HG02885 (cell line): ENCODE results near the gene PPP1R36.
"Not testable (repeated sequence)": the region's sequence is repeated elsewhere in the genome, so short reads cannot be mapped to it uniquely, and the experiment has no call there.

Experiments
- ATAC-seq: cut with Tn5 transposase; IDR thresholded peaks from one replicate; pipeline ENCODE4 v1.9.1; 2021; ENCODE audit warnings: mild to moderate bottlenecking; ENCODE audit not compliant: unreplicated experiment, poor library complexity

PPP1R36 gene

DNA sequence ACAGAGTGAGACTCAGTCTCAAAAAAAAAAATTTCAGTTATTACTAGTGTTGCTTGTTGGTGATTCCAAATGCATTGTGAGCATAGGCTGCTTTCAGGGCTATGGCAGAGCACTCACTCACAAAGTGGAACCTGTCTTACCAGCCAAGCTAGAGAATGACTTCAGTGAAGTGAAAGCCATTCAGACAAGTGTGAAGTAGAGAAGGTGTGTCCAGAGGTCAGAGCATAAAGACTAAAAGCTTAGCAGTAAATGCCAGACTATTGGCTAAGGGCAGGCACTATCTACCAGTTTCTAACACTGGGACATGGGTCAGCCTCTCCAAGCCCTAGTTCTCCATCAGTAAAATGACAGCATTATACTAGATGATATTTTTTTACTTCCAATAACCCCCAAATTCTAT, 12.7 kb downstream of the PPP1R36 start:
- no peak for ATAC-seq

DNA sequence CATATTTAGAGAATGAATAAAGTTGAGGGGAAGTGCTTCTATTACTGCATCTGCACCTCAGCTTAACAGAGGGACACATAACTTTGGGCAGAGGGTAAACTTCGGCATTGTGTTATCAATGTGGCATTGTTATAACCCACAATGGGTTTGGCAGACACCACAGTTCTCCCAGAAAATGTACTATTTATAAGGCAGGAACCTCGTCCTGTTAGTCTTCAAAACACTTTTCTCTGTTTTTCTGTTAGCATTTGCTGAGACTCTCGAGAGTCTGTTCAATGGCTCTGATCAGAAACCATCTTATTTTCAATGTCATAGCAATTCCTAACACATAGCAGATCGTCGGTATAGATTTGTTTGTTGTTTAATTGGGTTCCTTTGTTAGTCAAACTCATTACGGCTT, 13.9 kb downstream of the PPP1R36 start:
- ATAC-seq, result no peak

DNA sequence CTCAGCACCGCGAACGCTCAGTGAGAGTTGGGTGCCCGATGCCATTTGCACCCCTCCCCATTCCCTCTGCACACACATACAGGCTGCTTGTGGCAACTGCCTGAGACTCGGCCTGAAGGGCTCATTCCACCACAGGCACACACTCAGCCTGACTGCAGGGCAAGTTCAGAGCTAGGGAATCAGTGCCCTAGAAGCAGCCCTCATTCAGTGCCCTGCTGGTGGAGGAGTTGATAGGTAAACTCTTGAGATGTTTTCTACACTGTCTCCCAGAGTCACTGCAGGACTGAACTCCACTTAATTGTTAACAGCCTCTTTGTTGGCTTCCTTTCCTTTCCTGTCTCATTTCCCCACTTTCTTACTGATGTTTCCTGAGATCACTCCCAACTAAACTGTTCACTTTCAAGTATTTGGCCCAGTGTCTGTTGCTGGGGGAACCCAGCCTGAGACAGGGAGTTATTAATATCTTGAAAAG, 16.9 kb downstream of the PPP1R36 start:
- no peak for ATAC-seq

DNA sequence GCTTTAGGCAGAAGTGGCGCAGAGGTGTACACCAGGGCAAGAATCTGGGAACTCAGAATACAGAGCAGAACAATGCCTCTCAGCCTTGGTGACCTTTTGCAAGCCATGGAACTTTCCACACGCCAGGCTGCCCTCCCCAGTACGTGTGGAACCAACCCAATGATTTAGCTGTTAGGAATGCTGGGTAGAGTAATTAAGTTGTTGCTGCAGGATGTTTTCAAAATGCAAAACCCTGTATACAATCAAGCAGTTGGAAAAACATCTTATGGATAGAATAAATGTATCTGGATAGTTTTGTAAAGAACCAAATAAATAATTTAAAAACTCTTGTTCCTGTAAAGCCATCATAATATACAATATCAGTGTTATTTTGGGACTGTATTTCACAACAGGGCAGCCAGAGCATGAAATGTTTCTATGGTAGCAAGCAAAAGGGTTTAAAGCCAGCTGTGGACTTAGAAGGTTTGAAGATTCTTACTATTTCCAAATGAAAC, 19.4 kb downstream of the PPP1R36 start:
- no peak for ATAC-seq

DNA sequence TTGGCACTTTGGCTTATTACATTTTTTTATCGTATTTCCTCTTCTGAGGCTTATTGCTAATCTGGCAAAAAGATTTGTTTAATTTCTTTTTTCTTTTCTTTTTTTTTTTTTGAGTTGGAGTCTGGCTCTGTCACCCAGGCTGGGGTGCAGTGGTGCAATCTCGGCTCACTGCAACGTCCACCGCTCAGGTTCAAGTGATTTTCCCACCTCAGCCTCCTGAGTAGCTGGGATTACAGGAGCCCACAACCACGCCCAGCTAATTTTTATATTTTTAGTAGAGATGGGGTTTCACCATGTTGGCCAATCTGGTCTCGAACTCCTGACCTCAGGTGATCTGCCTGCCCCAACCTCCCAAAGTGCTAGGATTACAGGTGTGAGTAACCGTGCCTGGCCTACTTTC, 19.9 kb downstream of the PPP1R36 start:
- not testable (repeated sequence) for ATAC-seq

DNA sequence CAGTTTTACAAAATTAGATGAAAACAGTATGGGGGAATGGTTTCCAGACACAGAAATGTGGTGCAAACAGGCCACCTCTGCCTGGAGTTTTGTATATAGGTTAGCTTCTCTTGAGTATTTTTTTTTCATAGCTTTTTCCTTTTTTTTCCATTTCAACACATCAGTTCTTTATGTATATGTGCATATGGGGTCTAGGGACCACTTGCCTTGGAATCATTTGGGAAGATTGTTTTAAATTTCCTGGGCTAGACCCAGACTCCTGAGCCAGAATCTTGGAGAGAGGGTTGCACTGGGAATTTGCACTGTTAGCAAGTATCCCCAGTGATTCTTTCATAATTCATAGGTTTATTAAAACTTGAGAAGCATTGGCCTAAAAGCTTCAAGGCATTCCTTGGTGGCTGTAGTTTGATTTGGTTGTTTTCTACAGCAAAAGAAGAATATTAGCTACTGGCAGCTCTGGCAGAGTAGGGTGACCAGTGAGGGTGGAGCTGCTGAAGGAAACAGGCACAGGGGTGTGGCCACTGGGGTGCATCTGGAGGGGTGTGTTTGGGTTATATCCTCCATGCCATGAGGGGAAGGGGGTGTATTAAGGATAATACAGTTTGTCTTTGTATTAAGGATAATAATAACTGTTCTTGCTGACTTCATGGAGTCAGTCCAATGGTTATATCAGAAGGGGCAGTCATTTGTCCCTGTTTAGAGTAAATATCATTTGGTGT, 22.8 kb downstream of the PPP1R36 start:
- ATAC-seq, result no peak

DNA sequence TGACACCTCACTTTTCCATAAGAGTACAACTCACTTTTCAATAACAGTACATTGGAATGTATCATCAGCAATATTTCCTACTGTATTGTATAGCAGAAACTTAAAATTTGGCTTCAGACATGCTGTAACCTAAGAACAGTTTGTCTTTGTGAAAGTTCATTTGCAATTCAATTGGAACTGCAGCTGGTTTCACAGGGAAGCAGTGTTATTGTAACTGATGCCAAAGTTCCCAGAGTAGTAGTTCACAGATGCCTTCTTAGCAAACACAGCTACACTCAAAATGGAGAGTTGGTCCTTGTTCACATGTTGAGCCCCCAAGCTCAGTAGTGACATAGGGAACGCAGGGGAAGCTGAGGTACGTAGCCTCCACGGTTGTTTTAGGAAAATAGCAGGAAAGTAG, 23.3 kb downstream of the PPP1R36 start:
- ATAC-seq, result no peak

DNA sequence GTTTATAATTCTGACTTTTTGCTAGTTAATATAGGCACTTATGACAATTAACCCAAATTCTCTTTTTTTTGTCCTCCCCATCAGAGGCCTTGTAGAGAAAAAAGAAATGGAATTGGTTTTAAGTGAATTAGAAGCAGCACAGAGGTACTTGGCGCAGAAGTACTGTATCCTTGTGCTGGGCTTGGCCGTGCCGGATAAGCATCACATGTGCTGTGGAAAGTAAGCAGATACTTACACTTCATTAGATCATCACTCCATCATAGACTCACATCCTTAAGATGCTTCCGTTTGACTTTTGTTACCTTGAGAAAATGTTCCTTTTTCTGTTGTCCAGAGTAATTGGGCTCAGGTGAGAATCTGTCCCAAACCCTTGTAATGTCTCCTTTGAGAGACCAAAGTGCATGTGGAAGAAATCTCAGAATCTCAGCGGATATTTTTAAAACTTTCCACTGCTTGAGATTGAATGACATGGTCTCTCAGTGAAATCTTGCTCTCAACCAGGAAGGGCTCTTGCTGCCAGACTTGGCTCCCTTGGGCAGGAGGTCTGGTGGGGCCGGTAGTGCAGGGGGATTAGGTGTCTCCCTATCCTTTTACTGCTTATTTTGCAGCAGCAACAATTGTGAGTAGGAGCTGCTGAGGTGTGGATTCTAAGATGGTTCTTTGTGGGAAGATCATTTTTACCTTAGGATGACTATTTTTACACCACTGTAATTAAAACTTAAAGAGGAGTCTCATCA, 24.8 kb downstream of the PPP1R36 start:
- ATAC-seq, result no peak

DNA sequence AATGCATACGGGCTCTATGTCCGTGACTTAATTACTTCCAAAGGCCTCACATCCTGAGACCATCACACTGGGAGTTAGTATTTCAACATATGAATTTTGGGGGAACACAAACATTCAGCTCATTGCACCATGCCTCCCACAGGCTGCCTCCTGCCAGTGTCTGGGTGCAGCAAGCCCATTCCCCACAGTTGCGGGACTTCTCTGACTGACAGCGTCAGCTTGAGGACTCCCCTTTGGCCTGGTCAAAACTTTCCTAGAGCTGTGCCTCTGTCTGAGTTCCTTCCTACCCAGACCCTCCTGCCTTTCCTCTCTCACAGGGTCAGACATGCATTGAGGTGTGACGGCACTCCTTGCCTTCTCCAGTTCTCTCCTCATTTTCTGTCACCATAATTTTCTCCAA, 27.4 kb downstream of the PPP1R36 start:
- ATAC-seq, result no peak

DNA sequence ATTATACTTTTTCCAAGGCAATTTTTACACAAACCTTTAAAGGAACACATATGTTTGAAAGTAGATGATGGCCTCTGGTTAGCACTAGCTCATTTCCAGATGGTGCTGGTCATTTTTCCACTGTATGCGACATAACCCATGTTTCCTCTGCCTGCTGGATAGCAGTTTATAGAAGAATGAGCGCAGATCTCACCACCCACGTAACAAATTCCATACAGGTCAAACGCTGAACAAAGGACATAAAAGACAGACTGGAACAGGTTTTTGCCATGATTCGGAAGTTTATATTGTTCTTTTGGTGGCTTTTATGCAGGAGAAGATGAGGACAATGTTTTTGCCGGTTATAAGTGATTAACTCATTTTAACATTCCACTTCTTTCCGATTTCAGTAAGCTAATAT, 30.7 kb downstream of the PPP1R36 start:
- ATAC-seq, result no peak

DNA sequence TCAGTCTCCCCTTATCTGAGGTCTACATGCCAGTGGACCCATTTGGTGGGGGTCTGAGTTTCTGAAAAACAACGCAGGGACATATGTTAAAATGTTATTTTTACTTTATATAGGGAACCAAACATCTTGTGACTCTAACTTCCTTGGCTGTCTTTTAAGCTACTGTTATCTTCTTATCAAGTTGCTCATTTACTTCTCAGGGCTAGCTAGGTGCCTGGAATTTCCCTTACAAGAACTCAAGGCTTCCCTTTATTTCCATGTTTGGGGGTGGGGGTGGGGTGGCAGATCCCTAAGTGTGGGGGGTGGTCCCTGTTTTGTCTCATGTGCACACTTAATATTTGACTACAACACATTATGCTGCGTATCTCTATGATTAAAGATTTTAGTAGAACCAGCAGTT, 31.6 kb downstream of the PPP1R36 start:
- ATAC-seq, result no peak

DNA sequence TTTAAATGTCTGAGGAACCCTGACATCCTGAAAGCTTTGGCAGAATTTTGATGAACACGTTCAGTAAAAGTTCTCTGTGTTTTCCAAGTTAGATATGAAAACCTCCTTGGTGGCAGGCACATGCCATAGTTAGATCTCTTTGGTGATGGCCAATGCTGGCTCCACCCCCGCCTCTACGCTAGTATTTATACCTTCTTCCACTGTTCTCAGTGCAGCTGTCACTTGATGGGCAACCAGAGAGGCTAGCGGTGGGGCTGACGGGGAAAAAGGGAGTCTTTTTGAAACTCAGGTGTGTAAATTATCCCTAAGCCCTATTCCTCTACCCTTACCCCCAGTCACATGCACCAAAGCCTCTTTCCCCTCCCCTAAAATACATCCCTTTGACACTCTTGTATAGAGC, 32.1 kb downstream of the PPP1R36 start:
- no peak for ATAC-seq

DNA sequence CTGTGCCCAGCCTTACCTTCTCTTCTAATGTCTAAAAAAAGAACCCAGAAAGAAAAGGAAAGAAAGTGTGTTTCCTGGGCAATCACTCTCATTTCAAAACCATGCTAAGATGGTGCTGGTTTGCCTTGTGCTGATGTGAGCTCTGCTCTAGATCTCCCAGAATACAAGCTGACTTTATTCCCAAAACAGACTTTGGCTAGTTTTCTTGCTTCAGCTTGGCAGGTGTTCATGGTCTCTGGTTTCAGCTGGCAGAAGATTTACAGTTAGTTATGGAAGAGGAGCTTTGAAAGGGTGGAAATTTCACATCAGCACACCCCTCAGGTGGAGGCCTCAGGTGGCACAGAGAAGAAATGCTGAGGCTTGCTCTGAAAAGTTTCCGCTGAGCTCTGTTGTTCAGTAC, 34.4 kb downstream of the PPP1R36 start:
- ATAC-seq, result no peak

DNA sequence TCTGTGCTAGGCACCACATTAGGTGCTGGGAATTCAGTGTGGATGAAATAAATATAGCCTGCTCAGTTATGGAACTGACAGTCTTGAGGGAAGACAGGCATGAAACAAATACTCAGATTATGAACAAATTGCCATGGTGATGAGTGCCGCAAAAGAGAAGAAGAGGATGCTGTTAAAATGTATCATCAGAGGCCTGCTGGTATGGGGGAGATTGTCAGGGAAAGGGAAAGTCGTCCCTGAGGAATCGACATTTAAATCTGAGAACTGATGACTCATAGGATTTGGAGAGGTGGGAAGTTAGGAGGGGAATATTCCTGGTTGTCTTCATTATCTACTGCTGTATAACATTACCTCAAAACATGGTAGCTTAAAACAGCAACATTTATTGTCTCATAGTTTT, 42.0 kb downstream of the PPP1R36 start:
- ATAC-seq, result no peak

DNA sequence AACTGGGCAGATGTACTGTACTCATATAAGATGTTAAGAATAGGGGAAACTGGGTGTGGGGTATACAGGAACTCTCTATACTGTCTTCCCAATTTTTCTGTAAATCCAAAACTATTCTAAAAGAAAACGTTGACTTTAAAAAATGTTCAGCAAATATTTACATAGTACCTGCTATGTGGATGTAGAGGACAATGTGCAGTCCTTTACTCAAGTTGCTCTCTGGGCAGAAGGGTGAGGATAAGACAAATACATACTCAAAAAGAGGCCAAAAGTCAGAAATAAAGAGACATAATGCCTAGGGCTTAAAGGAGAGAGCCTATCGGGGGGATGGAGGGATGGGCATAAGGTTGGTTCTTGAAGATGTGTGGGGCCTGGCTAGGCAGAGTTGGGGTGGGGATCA, 44.7 kb downstream of the PPP1R36 start:
- ATAC-seq, result no peak

DNA sequence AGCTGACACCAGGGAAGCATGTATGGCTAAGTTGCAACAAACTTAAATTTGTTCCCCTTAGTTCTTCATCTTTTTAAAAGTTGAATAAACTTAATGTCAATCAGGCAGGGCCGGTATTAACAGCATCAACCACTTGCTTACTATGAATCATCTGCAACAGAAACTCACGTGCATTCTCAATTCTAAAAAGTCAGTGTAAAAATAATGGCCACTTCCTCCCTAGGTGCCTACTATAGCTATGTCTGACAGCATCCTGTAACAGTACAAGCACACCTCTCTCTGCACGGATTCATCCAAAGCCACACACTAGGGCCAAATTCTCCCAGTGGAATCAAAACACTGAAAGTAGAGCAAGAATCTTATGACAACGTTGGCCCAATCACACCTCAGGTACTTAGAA, 48.6 kb downstream of the PPP1R36 start:
- ATAC-seq, result peak; percentile 84

DNA sequence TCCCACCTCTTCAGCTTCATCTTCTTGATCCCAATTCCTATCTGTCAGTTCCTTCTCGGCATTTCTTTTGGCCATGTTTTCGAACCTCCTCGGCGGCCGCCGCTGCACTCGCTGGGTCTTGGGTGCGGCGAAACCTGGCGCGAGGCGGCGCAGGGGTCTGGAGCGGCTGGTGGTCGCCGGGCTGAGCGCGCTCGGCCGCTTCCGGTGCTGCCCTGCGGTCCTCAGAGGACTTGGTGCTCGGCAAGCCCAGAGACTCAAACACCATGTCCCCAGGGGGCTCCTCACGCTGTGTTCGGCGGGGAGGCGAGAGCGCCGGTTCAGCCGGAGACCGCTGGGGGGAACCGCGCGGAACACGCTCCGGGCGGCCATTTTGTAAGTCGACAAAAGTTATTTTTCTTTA, 51.8 kb downstream of the PPP1R36 start:
- ATAC-seq, result no peak

DNA sequence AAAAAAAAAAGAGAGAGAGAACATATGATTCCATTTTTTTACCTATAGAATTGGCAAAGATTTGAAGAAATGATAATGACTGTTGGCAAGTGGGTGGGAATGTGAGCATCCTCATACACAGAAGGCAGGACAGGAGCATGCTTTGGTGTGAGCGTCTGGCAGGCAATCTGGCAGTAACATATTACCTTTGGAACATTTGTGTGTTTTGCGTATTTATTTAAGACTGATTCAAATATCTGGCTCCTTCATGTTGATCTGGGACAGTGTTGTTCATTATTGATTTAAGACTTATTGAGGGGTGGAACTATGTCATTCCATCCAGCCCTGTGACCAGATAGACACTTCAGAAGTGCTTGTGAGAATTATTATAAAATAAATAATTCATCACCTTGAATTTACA, 53.1 kb downstream of the PPP1R36 start:
- ATAC-seq, result no peak

DNA sequence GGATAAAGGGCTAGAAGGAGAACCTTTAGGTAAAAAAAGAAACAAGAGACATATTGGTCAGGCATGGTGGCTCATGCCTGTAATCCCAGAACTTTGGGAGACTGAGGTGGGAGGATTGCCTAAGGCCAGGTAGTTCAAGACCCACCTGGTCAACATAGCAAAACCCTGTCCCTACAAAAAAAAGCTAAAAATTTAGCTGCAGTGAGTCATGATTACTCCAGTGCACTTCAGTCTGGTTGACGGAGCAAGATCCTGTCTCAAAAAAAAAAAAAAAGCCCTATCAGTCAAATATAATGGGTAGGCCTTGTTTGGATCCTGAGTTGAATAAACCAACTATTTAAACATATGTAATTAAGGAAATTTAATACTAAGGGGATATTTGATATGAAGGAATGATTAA, 54.2 kb downstream of the PPP1R36 start:
- ATAC-seq, result no peak

DNA sequence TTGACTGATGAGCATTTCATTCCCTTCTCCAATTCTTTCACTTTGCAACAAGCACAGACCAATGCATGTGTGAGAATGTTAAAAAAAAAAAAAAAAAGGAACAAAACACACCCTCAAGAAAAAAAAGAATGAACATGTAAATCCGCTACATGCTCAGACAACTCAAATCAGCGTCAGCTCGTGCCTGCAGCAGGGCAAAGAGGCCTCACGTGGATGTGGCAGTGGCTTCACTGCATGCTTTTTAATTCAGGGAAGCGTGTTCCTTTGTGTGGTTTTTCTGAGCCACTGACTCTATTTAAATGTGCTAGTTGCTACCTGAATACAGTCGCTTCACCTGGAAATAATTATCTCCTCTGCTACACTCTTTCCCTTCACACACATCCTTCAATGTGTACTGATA, 55.1 kb downstream of the PPP1R36 start:
- no peak for ATAC-seq

DNA sequence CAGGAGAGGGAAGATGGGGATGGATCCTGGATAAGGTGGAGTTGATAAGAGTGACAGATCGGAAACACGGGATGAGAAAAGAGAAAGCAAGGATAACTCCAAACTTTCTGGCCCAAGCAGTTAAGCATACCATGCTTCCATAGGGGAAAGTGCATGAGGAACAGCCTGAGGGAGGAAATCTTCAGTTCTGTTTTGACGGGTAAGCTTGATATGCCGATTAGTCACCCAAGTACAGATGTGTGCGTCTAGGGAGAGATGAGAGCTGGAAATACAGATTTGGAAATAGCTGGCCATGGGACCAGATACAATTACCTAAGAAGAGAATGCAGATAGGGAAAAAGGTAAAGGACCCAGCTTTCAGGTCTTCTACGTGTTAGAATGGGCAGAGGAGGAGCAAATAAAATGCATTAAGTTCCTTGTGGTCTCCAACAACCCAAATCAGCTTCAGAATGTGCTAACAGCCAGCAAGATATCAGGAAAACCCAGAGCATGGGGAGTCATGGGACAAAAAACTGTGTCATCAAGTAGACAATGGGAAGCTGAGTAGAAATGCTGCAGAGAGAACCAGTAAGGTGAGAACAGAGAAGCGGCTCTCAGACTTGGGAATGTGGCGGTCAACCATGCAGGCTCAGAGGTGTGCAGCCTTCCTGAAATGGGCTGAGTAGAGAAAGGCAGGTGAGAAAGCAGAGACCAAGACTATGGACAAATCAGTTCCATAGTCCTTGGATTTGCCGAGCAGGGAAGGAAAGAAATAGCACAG, 56.3 kb downstream of the PPP1R36 start:
- no peak for ATAC-seq
